ENCODE measurements around the gene ARRB2.

DNA sequence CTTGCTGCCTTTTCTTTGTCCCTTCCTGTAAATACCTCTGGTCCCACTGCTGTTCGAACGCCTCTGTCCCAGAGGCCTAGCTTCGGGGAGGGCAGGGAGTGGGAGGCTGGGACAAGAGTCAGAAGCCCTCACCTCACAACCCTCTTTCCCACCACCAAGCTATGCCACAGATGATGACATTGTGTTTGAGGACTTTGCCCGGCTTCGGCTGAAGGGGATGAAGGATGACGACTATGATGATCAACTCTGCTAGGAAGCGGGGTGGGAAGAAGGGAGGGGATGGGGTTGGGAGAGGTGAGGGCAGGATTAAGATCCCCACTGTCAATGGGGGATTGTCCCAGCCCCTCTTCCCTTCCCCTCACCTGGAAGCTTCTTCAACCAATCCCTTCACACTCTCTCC lies 10.4 kb downstream of the ARRB2 start:
- TF ChIP-seq POLR2A (IDR thresholded peaks at IDR 0.05) = no peak
- no peak for TF ChIP-seq POLR2AphosphoS5 (IDR thresholded peaks at IDR 0.05)
- TF ChIP-seq, protein P1, sequence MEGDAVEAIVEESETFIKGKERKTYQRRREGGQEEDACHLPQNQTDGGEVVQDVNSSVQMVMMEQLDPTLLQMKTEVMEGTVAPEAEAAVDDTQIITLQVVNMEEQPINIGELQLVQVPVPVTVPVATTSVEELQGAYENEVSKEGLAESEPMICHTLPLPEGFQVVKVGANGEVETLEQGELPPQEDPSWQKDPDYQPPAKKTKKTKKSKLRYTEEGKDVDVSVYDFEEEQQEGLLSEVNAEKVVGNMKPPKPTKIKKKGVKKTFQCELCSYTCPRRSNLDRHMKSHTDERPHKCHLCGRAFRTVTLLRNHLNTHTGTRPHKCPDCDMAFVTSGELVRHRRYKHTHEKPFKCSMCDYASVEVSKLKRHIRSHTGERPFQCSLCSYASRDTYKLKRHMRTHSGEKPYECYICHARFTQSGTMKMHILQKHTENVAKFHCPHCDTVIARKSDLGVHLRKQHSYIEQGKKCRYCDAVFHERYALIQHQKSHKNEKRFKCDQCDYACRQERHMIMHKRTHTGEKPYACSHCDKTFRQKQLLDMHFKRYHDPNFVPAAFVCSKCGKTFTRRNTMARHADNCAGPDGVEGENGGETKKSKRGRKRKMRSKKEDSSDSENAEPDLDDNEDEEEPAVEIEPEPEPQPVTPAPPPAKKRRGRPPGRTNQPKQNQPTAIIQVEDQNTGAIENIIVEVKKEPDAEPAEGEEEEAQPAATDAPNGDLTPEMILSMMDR (IDR thresholded peaks at IDR 0.05) = no peak
